Adrenal gland (tissue), 5 donors: ENCODE data around the gene PCGF2.

Source experiments
- POLR2A ChIP-seq, 2 donors: fragments of 450-650 bp; IDR thresholded peaks; one replicate each; pipeline ENCODE4 v1.6.1; 2017; ENCODE audit warnings: antibody characterized with exemption in 2 of 2, mild to moderate bottlenecking in 2 of 2, moderate library complexity in 1 of 2
- TF ChIP-seq, protein P1 (sequence below), 6 experiments: fragments of 450-650 bp in 4 of 6; fragments of 200-600 bp in 2 of 6; sonication (generic) in 1 of 6; IDR thresholded peaks; 1 replicate in 5 of 6; 2 replicates in 1 of 6; pipeline versions ENCODE4 v1.5.1 to v1.8.0; 2016 to 2021; ENCODE audit warnings: antibody characterized with exemption in 6 of 6, mild to moderate bottlenecking in 2 of 6, moderate library complexity in 1 of 6
- donor health status: DM: no; HTN: no; CAD: no.

DNA sequence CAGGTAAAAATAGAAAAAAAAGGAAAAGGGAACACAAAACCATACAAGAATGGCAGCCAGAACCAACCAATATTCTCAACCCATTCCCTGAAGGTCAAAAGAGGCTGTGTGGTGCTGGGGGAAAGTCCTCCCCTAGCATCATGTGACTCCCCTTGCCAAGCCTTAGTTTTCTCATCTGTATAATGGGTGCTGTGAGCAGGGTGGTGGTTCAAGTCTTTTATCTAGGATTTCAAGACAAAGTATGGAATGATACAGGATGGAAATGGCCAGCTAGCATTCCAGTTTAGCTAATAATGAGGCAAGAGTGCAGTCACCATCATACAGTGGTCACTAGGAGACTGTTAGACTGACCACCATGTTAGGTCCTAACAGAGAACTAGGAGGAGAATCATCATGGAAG is 25.1 kb upstream of the PCGF2 start:
- TF ChIP-seq, protein P1, sequence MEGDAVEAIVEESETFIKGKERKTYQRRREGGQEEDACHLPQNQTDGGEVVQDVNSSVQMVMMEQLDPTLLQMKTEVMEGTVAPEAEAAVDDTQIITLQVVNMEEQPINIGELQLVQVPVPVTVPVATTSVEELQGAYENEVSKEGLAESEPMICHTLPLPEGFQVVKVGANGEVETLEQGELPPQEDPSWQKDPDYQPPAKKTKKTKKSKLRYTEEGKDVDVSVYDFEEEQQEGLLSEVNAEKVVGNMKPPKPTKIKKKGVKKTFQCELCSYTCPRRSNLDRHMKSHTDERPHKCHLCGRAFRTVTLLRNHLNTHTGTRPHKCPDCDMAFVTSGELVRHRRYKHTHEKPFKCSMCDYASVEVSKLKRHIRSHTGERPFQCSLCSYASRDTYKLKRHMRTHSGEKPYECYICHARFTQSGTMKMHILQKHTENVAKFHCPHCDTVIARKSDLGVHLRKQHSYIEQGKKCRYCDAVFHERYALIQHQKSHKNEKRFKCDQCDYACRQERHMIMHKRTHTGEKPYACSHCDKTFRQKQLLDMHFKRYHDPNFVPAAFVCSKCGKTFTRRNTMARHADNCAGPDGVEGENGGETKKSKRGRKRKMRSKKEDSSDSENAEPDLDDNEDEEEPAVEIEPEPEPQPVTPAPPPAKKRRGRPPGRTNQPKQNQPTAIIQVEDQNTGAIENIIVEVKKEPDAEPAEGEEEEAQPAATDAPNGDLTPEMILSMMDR (IDR thresholded peaks at IDR 0.05): no peak
- no peak for TF ChIP-seq POLR2A (IDR thresholded peaks at IDR 0.05)
